Measurements from ENCODE around the gene ARFRP1.
A peak's percentile ranks its signal among the peaks of the same experiment; 100 is the strongest.

Gene ARFRP1

GRCh38 chr20:63694584-63695423, 13.0 kb downstream of the ARFRP1 start:
- H3K36me3 Mint-ChIP-seq (ENCODE audit: low read depth) = peaks cover 5% of the 10 kb centered on the region

DNA sequence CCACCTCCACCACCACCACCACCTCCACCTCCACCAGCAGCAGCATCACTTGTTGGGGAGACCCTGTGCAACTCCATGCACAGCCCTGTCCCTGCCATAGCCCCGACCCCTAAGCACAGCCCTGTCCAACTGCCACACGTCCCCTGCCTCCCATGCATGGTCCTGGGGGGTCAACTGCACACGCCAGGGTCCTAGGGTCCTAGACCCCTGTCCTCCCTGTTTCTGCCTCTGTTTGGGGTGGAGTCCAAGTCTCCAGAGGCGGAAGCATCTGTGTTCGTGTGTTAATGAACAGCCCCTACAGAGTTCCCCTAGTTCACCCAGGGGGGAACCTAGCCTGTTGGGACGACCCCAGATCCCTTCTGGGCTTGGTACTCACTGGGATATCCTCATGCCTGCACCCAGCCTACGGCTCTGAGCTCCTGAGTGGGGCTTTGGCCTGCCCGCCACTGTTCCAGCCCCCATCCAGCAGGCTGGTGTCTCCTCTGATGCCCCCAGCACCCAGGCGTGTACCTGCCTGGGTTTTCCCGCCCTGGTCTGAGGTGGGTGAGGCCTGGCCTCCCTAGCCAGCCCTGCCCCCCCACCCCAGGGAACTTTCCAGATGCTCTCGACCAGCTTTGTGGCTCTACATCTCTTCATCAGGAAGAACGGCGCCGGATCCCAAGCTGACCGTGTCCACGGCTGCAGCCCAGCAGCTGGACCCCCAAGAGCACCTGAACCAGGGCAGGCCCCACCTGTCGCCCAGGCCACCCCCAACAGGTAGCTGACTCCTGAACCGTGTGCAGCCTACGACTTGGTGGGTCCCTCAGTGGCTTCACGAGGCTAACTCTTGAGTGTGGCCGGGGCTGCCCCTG, 13.8 kb downstream of the ARFRP1 start:
- Mint-ChIP-seq H3K27me3 (ENCODE audit: low read depth) (no peaks in the 10 kb centered on the region), H3K27ac (peak overlapping the region; percentile 68), H3K9me3 (no peaks in the 10 kb centered on the region), H3K36me3 (ENCODE audit: low read depth) (peaks cover 5% of the 10 kb centered on the region), H3K4me1 (ENCODE audit: low read depth) (no peaks in the 10 kb centered on the region), H3K4me3 (peak overlapping the region; percentile 14)

More at GRCh38 chr20:63694584-63695423, 13.0 kb downstream of the ARFRP1 start:
- Mint-ChIP-seq H3K4me1 (ENCODE audit: low read depth) (no peaks in the 10 kb centered on the region), H3K27ac (no peak overlapping the region), H3K27me3 (ENCODE audit: low read depth) (no peaks in the 10 kb centered on the region), H3K9me3 (no peaks in the 10 kb centered on the region), H3K4me3 (no peak overlapping the region)

GRCh38 chr20:63693083-63693732, 14.6 kb downstream of the ARFRP1 start:
- Mint-ChIP-seq H3K27me3 (ENCODE audit: low read depth) (no peaks in the 10 kb centered on the region), H3K4me1 (ENCODE audit: low read depth) (no peaks in the 10 kb centered on the region), H3K4me3 (no peak overlapping the region), H3K27ac (no peak overlapping the region), H3K9me3 (no peaks in the 10 kb centered on the region), H3K36me3 (ENCODE audit: low read depth) (peaks cover 5% of the 10 kb centered on the region)

GRCh38 chr20:63692436-63693082, 15.2 kb downstream of the ARFRP1 start:
- no peaks in the 10 kb centered on the region for H3K27me3 Mint-ChIP-seq (ENCODE audit: low read depth)

GRCh38 chr20:63691711-63692435, 15.9 kb downstream of the ARFRP1 start:
- H3K27ac Mint-ChIP-seq = peak overlapping the region; percentile 45
- H3K9me3 Mint-ChIP-seq = no peaks in the 10 kb centered on the region
- peaks cover 5% of the 10 kb centered on the region for H3K36me3 Mint-ChIP-seq (ENCODE audit: low read depth)
- peaks cover 2% of the 10 kb centered on the region for H3K4me1 Mint-ChIP-seq (ENCODE audit: low read depth)
- no peaks in the 10 kb centered on the region for H3K27me3 Mint-ChIP-seq (ENCODE audit: low read depth)
- H3K4me3 Mint-ChIP-seq = no peak overlapping the region

More at GRCh38 chr20:63692436-63693082, 15.2 kb downstream of the ARFRP1 start:
- Mint-ChIP-seq H3K9me3 (no peaks in the 10 kb centered on the region), H3K4me3 (no peak overlapping the region), H3K4me1 (ENCODE audit: low read depth) (no peaks in the 10 kb centered on the region), H3K27ac (peak overlapping the region; percentile 68), H3K36me3 (ENCODE audit: low read depth) (peaks cover 5% of the 10 kb centered on the region)

- Mint-ChIP-seq H3K27me3 (ENCODE audit: low read depth) (no peaks in the 10 kb centered on the region), H3K36me3 (ENCODE audit: low read depth) (peaks cover 5% of the 10 kb centered on the region), H3K27ac (peak overlapping the region; percentile 45), H3K9me3 (no peaks in the 10 kb centered on the region), H3K4me3 (no peak overlapping the region), H3K4me1 (ENCODE audit: low read depth) (peaks cover 4% of the 10 kb centered on the region)
These were observed 16.7 kb downstream of the ARFRP1 start for GRCh38 chr20:63690898-63691710.

DNA sequence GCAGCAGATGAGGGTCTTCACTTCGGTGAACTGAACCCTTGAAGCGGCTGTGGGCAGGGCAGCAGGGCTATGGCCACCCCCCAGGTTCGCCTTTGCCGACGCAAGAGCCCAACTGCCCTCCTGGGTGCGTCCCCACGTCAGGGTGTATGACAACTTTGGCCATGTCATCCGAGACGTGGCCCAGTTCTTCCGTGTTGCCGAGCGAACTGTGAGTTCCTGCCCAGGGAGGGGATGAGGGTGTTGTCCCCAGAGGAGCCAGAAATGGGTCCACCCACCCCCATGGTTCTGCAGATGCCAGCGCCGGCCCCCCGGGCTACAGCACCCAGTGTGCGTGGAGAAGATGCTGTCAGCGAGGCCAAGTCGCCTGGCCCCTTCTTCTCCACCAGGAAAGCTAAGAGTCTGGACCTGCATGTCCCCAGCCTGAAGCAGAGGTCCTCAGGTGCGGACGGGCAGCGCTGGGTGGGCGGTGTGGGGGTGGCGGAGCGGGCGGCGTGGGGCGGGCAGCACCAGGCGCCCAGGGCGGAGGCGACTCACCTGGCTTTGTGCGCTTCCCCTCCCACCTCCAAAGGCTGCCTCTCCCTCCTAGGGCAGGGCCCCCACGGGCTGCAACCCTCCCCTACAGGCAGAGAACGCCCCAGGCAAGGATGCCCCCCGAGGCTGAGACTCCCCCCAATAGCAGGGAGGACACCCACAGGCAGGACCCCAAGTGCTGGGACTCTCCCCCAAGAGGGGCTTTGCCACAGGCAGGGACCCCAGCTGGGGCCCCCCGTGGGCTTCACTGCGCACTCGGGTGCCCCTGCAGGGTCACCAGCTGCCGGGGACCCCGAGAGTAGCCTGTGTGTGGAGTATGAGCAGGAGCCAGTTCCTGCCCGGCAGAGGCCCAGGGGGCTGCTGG, 17.5 kb downstream of the ARFRP1 start:
- Mint-ChIP-seq H3K27ac (no peak overlapping the region), H3K27me3 (ENCODE audit: low read depth) (no peaks in the 10 kb centered on the region), H3K9me3 (no peaks in the 10 kb centered on the region), H3K4me3 (no peak overlapping the region), H3K4me1 (ENCODE audit: low read depth) (peaks cover 4% of the 10 kb centered on the region), H3K36me3 (ENCODE audit: low read depth) (peaks cover 5% of the 10 kb centered on the region)

DNA sequence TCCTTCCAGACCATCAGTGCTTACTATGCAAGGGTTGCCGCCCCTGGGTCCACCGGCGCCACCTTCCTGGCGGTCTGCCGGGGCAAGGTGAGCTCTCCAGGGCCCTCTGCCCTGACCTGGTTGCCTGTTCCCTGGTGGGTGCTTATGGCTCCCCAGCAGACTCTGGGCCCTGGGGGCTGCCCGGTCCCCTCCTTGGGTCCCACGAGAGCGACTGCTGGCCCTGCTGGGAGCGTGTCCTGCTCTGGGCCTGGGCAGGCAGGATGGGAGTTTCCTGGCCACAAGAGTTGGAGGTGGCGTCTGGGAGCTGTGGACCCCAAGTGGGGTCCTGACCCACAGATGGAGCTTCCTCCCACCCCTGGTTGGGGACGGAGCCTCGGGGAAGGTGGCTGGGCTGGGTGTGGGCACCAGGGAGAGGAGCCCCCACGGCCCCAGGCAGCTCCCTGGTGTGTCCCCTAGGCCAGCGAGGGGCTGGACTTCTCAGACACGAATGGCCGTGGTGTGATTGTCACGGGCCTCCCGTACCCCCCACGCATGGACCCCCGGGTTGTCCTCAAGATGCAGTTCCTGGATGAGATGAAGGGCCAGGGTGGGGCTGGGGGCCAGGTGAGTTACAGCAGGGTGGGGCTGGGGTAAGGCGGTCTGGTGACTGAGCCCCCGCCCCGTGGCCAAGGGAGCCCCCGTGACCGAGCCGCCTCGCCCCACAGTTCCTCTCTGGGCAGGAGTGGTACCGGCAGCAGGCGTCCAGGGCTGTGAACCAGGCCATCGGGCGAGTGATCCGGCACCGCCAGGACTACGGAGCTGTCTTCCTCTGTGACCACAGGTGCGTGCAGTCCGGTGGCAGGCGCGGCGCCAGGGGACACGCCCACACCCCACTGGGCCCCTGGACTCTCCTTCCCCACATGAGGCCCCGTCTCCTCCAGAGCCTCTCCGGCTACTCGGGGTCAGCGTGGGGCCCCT, 18.5 kb downstream of the ARFRP1 start:
- H3K4me3 Mint-ChIP-seq = no peak overlapping the region

DNA sequence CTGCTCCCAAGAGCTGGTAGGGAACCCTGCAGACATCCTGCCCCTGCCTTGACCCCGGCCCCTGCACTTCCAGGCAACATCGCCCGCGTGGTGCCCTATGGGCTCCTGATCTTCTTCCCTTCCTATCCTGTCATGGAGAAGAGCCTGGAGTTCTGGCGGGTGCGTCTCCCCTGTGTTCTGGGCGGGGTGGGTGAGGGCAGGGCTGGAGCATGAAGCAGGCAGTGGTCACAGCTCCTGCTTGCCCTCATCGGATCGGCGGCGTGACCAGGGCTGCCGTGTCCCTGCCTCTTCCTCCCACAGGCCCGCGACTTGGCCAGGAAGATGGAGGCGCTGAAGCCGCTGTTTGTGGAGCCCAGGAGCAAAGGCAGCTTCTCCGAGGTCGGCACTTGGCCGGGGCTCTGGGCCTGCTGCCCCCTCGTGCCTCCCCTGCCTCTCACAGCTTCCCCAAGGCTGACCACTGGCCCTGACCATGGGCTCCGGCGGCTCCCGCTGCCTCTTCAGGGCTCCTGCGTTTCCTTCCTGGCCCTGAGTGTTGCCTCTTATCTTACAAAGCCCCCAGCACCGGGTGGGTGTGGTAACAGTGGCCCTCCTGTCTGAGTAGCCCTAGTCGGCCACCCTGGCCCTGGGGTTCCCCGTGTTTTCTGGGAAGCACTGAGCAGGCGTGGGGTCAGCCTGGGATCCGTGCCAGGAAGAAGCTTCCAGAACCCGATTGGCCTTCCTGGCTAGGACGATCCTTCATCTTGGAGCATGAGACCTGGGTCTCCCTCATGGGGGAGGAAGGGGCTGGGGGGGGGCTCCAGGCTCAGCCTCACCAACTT, 19.3 kb downstream of the ARFRP1 start:
- Mint-ChIP-seq H3K27ac (no peak overlapping the region), H3K4me3 (no peak overlapping the region), H3K36me3 (ENCODE audit: low read depth) (peaks cover 6% of the 10 kb centered on the region), H3K27me3 (ENCODE audit: low read depth) (no peaks in the 10 kb centered on the region), H3K4me1 (ENCODE audit: low read depth) (peaks cover 4% of the 10 kb centered on the region), H3K9me3 (no peaks in the 10 kb centered on the region)

More for the DNA sequence above, 18.5 kb downstream of the ARFRP1 start:
- Mint-ChIP-seq H3K9me3 (no peaks in the 10 kb centered on the region), H3K36me3 (ENCODE audit: low read depth) (peaks cover 5% of the 10 kb centered on the region), H3K27me3 (ENCODE audit: low read depth) (no peaks in the 10 kb centered on the region), H3K27ac (no peak overlapping the region), H3K4me1 (ENCODE audit: low read depth) (peaks cover 4% of the 10 kb centered on the region)

- Mint-ChIP-seq H3K4me1 (ENCODE audit: low read depth) (peaks cover 4% of the 10 kb centered on the region), H3K27ac (no peak overlapping the region), H3K4me3 (no peak overlapping the region), H3K36me3 (ENCODE audit: low read depth) (peaks cover 6% of the 10 kb centered on the region), H3K27me3 (ENCODE audit: low read depth) (no peaks in the 10 kb centered on the region), H3K9me3 (no peaks in the 10 kb centered on the region)
These were observed 20.2 kb downstream of the ARFRP1 start for GRCh38 chr20:63687419-63688178.

Data from T-helper 1 cell treated with Interleukin-12 subunit alpha and Interleukin-12 subunit beta and Interleukin-4 antibody, amounts not matched to agents 30 μg/mL and 1 μg/mL, for 36 hours (primary cell).